Measurements from ENCODE around the gene CHST11. TPM values are rescaled to one million over a fixed set of nuclear protein-coding genes. Genes with fewer than 3 reads are reported as not detected.

Gene CHST11
- total RNA-seq, 1 experiment from 2014 or later: 1.1 TPM

- BruUV-seq (replicated peaks): no TSS peak
- intact Hi-C loops (cut with micrococcal nuclease; ENCODE audit: unreplicated experiment): no loop called here
- DNase-seq (ENCODE audit: low spot score): no peak
- H3K4me1 ChIP-seq (ENCODE audit: insufficient read depth, low read length, poor library complexity, severe bottlenecking): peaks cover 6% of the 10 kb centered on the region
- H3K4me3 ChIP-seq (ENCODE audit: low read depth, low read length, poor library complexity, severe bottlenecking): no peak overlapping the region
- no peaks in the 10 kb centered on the region for H3K36me3 ChIP-seq (ENCODE audit: insufficient read depth, low read length, poor library complexity, severe bottlenecking)
- no peaks in the 10 kb centered on the region for H3K27me3 ChIP-seq (replicated peaks; ENCODE audit: insufficient read depth, low read depth, low read length, poor library complexity)
- ChIA-PET CTCF (no interaction called here), POLR2A (ENCODE audit: low non-redundant PET) (no interaction called here)
- TF ChIP-seq CTCF (conservative IDR thresholded peaks at IDR 0.05; ENCODE audit: low read depth, low read length): no peak
- no peak for TF ChIP-seq EZH2 (IDR thresholded peaks at IDR 0.05; ENCODE audit: borderline replicate concordance, low read depth, low read length, poor library complexity, severe bottlenecking)
- H3K27ac ChIP-seq (ENCODE audit: low read depth, low read length, poor library complexity, severe bottlenecking): no peak overlapping the region
- H3K9me3 ChIP-seq (ENCODE audit: low read depth, low read length, poor library complexity, severe bottlenecking): no peaks in the 10 kb centered on the region
Observed at GRCh38 chr12:104667139-104667538, 210.4 kb downstream of the CHST11 start.

GRCh38 chr12:104668274-104668718, 211.5 kb downstream of the CHST11 start:
- H3K27ac ChIP-seq (ENCODE audit: low read depth, low read length, poor library complexity, severe bottlenecking): no peak overlapping the region
- no peaks in the 10 kb centered on the region for H3K9me3 ChIP-seq (ENCODE audit: low read depth, low read length, poor library complexity, severe bottlenecking)
- TF ChIP-seq EZH2 (IDR thresholded peaks at IDR 0.05; ENCODE audit: borderline replicate concordance, low read depth, low read length, poor library complexity, severe bottlenecking) (no peak), CTCF (conservative IDR thresholded peaks at IDR 0.05; ENCODE audit: low read depth, low read length) (no peak)
- CTCF ChIA-PET: no interaction called here
- BruUV-seq (replicated peaks): no TSS peak
- POLR2A ChIA-PET (ENCODE audit: low non-redundant PET): no interaction called here
- no peak overlapping the region for H3K4me3 ChIP-seq (ENCODE audit: low read depth, low read length, poor library complexity, severe bottlenecking)
- H3K27me3 ChIP-seq (replicated peaks; ENCODE audit: insufficient read depth, low read depth, low read length, poor library complexity): no peaks in the 10 kb centered on the region
- no peaks in the 10 kb centered on the region for H3K36me3 ChIP-seq (ENCODE audit: insufficient read depth, low read length, poor library complexity, severe bottlenecking)
- intact Hi-C loops (cut with micrococcal nuclease; ENCODE audit: unreplicated experiment): no loop called here
- no peak for DNase-seq (ENCODE audit: low spot score)
- peaks cover 6% of the 10 kb centered on the region for H3K4me1 ChIP-seq (ENCODE audit: insufficient read depth, low read length, poor library complexity, severe bottlenecking)

GRCh38 chr12:104669089-104669721, 212.5 kb downstream of the CHST11 start:
- H3K4me1 ChIP-seq (ENCODE audit: insufficient read depth, low read length, poor library complexity, severe bottlenecking): peaks cover 6% of the 10 kb centered on the region
- no peaks in the 10 kb centered on the region for H3K27me3 ChIP-seq (replicated peaks; ENCODE audit: insufficient read depth, low read depth, low read length, poor library complexity)
- POLR2A ChIA-PET (ENCODE audit: low non-redundant PET): no interaction called here
- no peak overlapping the region for H3K27ac ChIP-seq (ENCODE audit: low read depth, low read length, poor library complexity, severe bottlenecking)
- no peaks in the 10 kb centered on the region for H3K9me3 ChIP-seq (ENCODE audit: low read depth, low read length, poor library complexity, severe bottlenecking)
- no TSS peak for BruUV-seq (replicated peaks)
- peak; percentile 14 for DNase-seq (ENCODE audit: low spot score)
- CTCF ChIA-PET: no interaction called here
- intact Hi-C loops (cut with micrococcal nuclease; ENCODE audit: unreplicated experiment): no loop called here
- no peak overlapping the region for H3K4me3 ChIP-seq (ENCODE audit: low read depth, low read length, poor library complexity, severe bottlenecking)
- TF ChIP-seq EZH2 (IDR thresholded peaks at IDR 0.05; ENCODE audit: borderline replicate concordance, low read depth, low read length, poor library complexity, severe bottlenecking) (no peak), CTCF (conservative IDR thresholded peaks at IDR 0.05; ENCODE audit: low read depth, low read length) (peak; percentile 25)
- H3K36me3 ChIP-seq (ENCODE audit: insufficient read depth, low read length, poor library complexity, severe bottlenecking): no peaks in the 10 kb centered on the region

All from A673 (cell line).